Measurements from ENCODE around the gene BDH2. TPM values are rescaled to one million over a fixed set of nuclear protein-coding genes. Genes with fewer than 3 reads are reported as not detected.

The BDH2 gene
- total and polyA plus RNA-seq, 2 experiments from 2014 or later: 36.5 to 73.9 TPM

DNA sequence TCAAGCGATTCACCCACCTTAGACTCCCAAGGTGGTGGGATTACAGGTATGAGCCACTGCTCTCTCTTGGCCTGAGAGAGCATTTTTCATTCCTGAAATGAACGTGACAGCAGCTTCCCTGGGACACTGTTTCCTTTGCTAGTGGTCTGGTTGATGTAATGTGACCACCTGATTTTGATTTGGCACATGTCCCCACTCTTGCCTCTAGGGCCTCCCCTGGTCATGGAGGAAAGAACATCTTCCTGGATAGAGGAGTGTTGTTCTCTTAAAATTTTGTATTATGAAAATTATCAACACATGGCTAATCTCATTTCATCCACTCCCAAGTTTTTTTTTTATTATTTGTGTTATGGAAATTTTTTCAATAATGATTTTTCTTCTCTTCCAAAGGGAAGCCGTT, 46.9 kb downstream of the BDH2 start (continued):
- TF ChIP-seq, protein P1, sequence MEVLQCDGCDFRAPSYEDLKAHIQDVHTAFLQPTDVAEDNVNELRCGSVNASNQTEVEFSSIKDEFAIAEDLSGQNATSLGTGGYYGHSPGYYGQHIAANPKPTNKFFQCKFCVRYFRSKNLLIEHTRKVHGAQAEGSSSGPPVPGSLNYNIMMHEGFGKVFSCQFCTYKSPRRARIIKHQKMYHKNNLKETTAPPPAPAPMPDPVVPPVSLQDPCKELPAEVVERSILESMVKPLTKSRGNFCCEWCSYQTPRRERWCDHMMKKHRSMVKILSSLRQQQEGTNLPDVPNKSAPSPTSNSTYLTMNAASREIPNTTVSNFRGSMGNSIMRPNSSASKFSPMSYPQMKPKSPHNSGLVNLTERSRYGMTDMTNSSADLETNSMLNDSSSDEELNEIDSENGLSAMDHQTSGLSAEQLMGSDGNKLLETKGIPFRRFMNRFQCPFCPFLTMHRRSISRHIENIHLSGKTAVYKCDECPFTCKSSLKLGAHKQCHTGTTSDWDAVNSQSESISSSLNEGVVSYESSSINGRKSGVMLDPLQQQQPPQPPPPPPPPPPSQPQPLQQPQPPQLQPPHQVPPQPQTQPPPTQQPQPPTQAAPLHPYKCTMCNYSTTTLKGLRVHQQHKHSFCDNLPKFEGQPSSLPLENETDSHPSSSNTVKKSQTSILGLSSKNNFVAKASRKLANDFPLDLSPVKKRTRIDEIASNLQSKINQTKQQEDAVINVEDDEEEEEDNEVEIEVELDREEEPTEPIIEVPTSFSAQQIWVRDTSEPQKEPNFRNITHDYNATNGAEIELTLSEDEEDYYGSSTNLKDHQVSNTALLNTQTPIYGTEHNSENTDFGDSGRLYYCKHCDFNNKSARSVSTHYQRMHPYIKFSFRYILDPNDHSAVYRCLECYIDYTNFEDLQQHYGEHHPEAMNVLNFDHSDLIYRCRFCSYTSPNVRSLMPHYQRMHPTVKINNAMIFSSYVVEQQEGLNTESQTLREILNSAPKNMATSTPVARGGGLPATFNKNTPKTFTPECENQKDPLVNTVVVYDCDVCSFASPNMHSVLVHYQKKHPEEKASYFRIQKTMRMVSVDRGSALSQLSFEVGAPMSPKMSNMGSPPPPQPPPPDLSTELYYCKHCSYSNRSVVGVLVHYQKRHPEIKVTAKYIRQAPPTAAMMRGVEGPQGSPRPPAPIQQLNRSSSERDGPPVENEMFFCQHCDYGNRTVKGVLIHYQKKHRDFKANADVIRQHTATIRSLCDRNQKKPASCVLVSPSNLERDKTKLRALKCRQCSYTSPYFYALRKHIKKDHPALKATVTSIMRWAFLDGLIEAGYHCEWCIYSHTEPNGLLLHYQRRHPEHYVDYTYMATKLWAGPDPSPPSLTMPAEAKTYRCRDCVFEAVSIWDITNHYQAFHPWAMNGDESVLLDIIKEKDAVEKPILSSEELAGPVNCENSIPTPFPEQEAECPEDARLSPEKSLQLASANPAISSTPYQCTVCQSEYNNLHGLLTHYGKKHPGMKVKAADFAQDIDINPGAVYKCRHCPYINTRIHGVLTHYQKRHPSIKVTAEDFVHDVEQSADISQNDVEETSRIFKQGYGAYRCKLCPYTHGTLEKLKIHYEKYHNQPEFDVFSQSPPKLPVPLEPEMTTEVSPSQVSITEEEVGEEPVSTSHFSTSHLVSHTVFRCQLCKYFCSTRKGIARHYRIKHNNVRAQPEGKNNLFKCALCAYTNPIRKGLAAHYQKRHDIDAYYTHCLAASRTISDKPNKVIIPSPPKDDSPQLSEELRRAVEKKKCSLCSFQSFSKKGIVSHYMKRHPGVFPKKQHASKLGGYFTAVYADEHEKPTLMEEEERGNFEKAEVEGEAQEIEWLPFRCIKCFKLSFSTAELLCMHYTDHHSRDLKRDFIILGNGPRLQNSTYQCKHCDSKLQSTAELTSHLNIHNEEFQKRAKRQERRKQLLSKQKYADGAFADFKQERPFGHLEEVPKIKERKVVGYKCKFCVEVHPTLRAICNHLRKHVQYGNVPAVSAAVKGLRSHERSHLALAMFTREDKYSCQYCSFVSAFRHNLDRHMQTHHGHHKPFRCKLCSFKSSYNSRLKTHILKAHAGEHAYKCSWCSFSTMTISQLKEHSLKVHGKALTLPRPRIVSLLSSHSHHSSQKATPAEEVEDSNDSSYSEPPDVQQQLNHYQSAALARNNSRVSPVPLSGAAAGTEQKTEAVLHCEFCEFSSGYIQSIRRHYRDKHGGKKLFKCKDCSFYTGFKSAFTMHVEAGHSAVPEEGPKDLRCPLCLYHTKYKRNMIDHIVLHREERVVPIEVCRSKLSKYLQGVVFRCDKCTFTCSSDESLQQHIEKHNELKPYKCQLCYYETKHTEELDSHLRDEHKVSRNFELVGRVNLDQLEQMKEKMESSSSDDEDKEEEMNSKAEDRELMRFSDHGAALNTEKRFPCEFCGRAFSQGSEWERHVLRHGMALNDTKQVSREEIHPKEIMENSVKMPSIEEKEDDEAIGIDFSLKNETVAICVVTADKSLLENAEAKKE (CRISPR knock-in tag; IDR thresholded peaks at IDR 0.05): no peak
- TF ChIP-seq ETS1 (IDR thresholded peaks at IDR 0.05): no peak
- TF ChIP-seq POLR2AphosphoS5 (IDR thresholded peaks at IDR 0.05; ENCODE audit: low read depth): no peak
- TF ChIP-seq ZNF114 (CRISPR knock-in tag; IDR thresholded peaks at IDR 0.05): no peak
- no peak for TF ChIP-seq EZH2 (IDR thresholded peaks at IDR 0.05; ENCODE audit: low read depth, unreplicated experiment)
- no peak for TF ChIP-seq ZNF331 (CRISPR knock-in tag; IDR thresholded peaks at IDR 0.05; ENCODE audit: low read depth)

GRCh38 chr4:103052145-103052544, 47.5 kb downstream of the BDH2 start:
- Histone ChIP-seq H3F3A (replicated peaks; ENCODE audit: low read depth) (no peaks in the 10 kb centered on the region), H4K20me1 (replicated peaks; ENCODE audit: insufficient read depth) (no peaks in the 10 kb centered on the region), H3K36me3 (ENCODE audit: insufficient read depth) (no peaks in the 10 kb centered on the region), H3K9me2 (ENCODE audit: insufficient read depth) (no peaks in the 10 kb centered on the region), H3K27me3 (ENCODE audit: insufficient read depth) (no peaks in the 10 kb centered on the region), H3K4me2 (no peak overlapping the region), H2AFZ (no peak overlapping the region), H3K79me2 (replicated peaks; ENCODE audit: insufficient read depth) (no peaks in the 10 kb centered on the region), H3K27ac (ENCODE audit: low read depth) (no peak overlapping the region), H3K4me3 (no peak overlapping the region), H3K4me1 (ENCODE audit: insufficient read depth) (no peaks in the 10 kb centered on the region)
- no peaks in the 10 kb centered on the region for H3K9me3 Mint-ChIP-seq
- H3K27me3 Mint-ChIP-seq (ENCODE audit: insufficient read depth, low read depth, poor library complexity): no peaks in the 10 kb centered on the region
- no peaks in the 10 kb centered on the region for H3K4me1 Mint-ChIP-seq
- no peak overlapping the region for H3K4me3 Mint-ChIP-seq
- H3K36me3 Mint-ChIP-seq (ENCODE audit: low read depth): no peaks in the 10 kb centered on the region
- DNase-seq (ENCODE audit: low spot score) (no peak), ATAC-seq (no peak)
- no peak overlapping the region for H3K27ac Mint-ChIP-seq
- TF ChIP-seq, protein P2, sequence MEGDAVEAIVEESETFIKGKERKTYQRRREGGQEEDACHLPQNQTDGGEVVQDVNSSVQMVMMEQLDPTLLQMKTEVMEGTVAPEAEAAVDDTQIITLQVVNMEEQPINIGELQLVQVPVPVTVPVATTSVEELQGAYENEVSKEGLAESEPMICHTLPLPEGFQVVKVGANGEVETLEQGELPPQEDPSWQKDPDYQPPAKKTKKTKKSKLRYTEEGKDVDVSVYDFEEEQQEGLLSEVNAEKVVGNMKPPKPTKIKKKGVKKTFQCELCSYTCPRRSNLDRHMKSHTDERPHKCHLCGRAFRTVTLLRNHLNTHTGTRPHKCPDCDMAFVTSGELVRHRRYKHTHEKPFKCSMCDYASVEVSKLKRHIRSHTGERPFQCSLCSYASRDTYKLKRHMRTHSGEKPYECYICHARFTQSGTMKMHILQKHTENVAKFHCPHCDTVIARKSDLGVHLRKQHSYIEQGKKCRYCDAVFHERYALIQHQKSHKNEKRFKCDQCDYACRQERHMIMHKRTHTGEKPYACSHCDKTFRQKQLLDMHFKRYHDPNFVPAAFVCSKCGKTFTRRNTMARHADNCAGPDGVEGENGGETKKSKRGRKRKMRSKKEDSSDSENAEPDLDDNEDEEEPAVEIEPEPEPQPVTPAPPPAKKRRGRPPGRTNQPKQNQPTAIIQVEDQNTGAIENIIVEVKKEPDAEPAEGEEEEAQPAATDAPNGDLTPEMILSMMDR (conservative IDR thresholded peaks at IDR 0.05; ENCODE audit: low read depth in 2 of 2): no peak
- TF ChIP-seq EZH2 (IDR thresholded peaks at IDR 0.05; ENCODE audit: low read depth, unreplicated experiment): no peak
- TF ChIP-seq, protein P1 (CRISPR knock-in tag; IDR thresholded peaks at IDR 0.05): no peak
